Measurements from ENCODE around the gene AUH.
"Not testable (repeated sequence)": the region's sequence is repeated elsewhere in the genome, so short reads cannot be mapped to it uniquely, and the experiment has no call there.

The AUH gene

GRCh38 chr9:91361291-91362050 lies at the start of gene AUH:
AUH (minus strand) TSS chr9:91361918; CDS start chr9:91361889, 29 bp downstream.
- peak; percentile 89 for DNase-seq

- DNase-seq = no peak
These were observed 49.5 kb upstream of the AUH start for GRCh38 chr9:91411096-91411771.

- no peak for DNase-seq
These were observed 48.4 kb upstream of the AUH start for GRCh38 chr9:91410161-91410560.

GRCh38 chr9:91408475-91408874 lies 46.8 kb upstream of the AUH start:
- no peak for DNase-seq

- DNase-seq = no peak
These were observed 46.0 kb upstream of the AUH start for GRCh38 chr9:91407580-91408318.

- DNase-seq = no peak
These were observed 43.8 kb upstream of the AUH start for GRCh38 chr9:91405343-91406077.

GRCh38 chr9:91403665-91404543 lies 42.2 kb upstream of the AUH start:
- DNase-seq = no peak

GRCh38 chr9:91398926-91399325 lies 37.2 kb upstream of the AUH start:
- no peak for DNase-seq

GRCh38 chr9:91395553-91396471 lies 34.1 kb upstream of the AUH start:
- DNase-seq = no peak

GRCh38 chr9:91395106-91395552 lies 33.4 kb upstream of the AUH start:
- DNase-seq = no peak

- no peak for DNase-seq
These were observed 32.1 kb upstream of the AUH start for GRCh38 chr9:91393826-91394225.

GRCh38 chr9:91392435-91392834 lies 30.7 kb upstream of the AUH start:
- no peak for DNase-seq

GRCh38 chr9:91391818-91392217 lies 30.1 kb upstream of the AUH start:
- DNase-seq = no peak

GRCh38 chr9:91391412-91391811 lies 29.7 kb upstream of the AUH start:
- DNase-seq = no peak

- not testable (repeated sequence) for DNase-seq
These were observed 28.0 kb upstream of the AUH start for GRCh38 chr9:91389686-91390085.

- DNase-seq = no peak
These were observed 25.0 kb upstream of the AUH start for GRCh38 chr9:91386765-91387164.

GRCh38 chr9:91384954-91385353 lies 23.2 kb upstream of the AUH start:
- no peak for DNase-seq

- no peak for DNase-seq
These were observed 21.9 kb upstream of the AUH start for GRCh38 chr9:91383577-91383976.

- no peak for DNase-seq
These were observed 20.6 kb upstream of the AUH start for GRCh38 chr9:91382298-91382697.

- no peak for DNase-seq
These were observed 17.7 kb upstream of the AUH start for GRCh38 chr9:91379426-91379825.

GRCh38 chr9:91378695-91379127 lies 17.0 kb upstream of the AUH start:
- DNase-seq = no peak

Measured in CD4-positive, alpha-beta T cell treated with Interleukin-17A for 4 hours (primary cell).